GM12874 (cell line): ENCODE results near the gene NCEH1.

Experiments used
- TF ChIP-seq, protein P1 (sequence below): IDR thresholded peaks from 2 replicates; pipeline ENCODE4 v1.5.1; 2011; ENCODE audit warnings: low read depth, mild to moderate bottlenecking, control low read depth, low read length, moderate library complexity; ENCODE audit not compliant: insufficient read depth

NCEH1 gene

DNA sequence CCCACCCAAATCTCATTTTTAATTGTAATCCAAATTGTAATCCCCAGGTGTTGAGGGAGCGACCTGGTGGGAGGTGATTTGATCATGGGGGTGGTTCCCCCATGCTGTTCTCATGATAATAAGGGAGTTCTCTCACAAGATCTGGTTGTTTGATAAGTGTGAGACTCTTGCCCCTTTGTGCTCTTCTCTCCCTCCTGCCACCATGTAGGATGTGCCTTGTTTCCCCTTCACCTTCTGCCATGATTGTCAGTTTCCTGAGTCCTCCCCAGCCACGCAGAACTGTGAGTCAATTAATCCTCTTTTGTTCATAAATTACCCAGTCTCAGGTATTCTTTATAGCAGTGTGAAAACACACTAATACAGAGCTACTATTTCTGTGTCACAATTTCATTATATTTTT lies 88.7 kb downstream of the NCEH1 start:
- TF ChIP-seq, protein P1, sequence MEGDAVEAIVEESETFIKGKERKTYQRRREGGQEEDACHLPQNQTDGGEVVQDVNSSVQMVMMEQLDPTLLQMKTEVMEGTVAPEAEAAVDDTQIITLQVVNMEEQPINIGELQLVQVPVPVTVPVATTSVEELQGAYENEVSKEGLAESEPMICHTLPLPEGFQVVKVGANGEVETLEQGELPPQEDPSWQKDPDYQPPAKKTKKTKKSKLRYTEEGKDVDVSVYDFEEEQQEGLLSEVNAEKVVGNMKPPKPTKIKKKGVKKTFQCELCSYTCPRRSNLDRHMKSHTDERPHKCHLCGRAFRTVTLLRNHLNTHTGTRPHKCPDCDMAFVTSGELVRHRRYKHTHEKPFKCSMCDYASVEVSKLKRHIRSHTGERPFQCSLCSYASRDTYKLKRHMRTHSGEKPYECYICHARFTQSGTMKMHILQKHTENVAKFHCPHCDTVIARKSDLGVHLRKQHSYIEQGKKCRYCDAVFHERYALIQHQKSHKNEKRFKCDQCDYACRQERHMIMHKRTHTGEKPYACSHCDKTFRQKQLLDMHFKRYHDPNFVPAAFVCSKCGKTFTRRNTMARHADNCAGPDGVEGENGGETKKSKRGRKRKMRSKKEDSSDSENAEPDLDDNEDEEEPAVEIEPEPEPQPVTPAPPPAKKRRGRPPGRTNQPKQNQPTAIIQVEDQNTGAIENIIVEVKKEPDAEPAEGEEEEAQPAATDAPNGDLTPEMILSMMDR = no peak

DNA sequence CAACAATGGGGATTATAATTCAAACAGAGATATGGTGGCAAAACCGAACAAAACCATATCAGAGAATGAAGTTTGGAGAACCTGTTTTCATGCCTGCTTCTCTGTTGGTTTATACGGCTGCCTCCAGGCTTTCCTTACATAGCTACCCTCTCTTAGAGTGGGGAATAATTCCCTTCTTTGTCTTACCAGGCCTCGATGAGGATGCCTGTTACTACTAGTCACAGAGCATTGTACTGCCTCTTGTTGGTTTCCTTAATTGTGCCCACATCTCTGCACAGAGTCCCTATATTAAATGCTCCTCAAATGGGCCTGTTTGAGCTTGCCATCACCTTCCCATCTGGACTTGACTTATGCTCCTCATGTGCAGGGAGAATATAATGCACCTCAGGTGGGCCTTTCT lies 92.9 kb downstream of the NCEH1 start:
- TF ChIP-seq, protein P1 = no peak

DNA sequence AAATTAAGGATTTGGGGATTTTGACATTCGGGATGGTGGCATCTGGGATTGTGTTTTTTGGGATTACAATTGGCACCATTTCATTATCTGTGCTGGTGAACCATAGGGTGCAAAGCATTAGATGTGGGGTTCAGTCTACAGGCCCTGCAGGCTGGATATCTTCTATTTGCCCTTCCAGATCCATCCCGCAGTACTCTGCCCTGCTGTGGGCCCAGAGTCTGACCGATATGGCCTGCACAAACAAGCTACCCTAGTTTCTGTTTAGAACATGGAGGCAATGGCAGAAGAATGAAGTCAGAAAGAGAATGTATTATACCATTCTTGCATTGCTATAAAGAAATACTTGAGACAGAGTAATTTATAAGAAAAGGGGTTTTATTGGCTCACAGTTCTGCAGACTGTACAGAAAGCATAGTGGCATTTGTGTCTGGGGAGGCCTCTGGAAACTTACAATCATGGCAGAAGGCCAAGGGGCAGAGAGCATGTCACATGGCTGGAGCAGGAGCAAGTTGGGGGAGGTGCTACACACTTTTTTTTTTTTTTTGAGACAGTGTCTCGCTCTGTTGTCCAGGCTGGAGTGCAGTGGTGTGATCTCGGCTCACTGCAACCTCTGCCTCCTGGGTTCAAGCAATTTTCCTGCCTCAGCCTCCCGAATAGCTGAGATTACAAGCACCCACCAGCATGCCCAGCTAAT lies 93.7 kb downstream of the NCEH1 start:
- TF ChIP-seq, protein P1 = no peak

DNA sequence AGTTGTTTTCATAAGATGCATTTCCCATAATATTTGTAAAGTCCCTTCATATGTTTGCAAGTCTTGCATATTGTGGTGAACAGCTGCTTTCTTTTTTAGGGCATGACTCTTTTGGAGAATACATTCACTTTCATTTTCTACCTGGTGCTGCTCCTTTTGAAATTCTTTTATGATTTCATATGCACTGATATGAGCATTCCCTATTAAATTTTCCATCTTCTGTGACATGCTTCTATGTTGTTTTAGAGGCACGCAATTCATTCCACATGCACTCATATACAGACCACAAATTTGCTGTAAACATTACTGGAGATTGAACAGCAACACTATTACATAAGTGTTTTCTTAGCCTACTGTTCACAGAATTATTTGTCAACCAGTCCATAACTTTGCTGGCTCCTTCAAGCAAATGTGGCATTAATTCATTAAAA lies 94.8 kb downstream of the NCEH1 start:
- TF ChIP-seq, protein P1 = no peak

DNA sequence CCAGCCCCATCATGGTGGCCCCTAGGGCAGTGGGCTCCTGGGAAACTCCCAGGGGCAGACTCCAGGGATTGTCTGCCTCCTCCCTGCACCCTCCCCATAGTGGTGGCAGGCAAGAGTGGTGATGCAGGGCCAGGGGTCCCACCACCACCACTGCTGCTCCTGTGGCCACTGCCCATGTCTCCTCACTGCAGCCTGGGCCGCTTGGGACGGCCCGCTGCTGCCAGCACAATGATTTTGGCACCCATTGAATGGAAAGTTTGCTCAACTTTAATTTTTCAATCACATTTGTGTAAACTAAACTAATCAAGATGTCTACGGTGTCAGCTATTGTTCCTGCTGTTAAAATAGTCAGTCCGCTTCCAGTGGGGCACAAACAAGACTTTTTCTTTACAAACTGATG lies 95.6 kb downstream of the NCEH1 start:
- TF ChIP-seq, protein P1 = no peak

DNA sequence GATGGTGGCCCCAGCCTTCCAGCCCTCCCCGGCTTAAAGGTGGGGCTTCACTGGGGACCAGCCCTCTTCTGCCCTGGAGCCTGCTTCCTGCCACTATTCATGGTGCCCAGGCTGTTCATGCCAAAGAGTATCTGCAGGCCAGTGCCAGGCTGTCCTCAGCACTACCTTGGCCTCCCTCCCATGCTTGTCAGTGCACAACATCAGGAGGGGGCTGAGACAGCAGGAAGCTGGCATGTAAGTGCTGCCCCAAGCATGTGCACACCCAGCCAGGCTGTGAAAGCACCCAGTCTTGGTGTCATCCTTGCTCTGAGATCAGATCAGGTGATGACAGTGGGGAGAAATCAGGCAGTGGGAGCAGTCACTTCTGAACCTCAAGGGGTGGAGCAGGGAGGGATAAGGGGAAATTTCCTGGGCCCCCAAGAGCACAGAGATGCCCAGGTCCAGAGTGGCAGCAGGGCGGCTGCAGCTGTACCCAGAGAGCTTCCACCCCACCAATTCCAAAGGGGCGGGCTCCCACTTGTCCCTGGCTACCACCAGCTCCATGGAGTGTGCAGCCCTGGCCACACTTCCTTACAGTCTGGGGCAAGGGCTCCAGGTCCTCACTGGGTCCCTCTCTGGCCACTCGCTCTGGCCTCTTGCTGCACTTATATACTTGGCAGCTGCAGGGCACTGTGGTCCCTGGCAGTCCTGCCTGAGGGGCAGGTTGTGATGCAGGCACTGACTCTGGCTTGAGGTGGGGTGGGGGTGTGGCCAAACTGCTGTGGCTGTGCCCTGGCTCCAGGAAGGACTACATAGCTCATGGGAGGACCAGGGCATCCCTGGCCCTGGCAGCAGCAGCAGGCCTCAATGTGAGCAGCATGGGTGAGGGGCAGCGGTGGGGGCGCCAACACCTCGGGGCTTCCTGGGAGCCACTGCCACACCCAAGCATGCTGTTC lies 96.3 kb downstream of the NCEH1 start:
- TF ChIP-seq, protein P1 = no peak

DNA sequence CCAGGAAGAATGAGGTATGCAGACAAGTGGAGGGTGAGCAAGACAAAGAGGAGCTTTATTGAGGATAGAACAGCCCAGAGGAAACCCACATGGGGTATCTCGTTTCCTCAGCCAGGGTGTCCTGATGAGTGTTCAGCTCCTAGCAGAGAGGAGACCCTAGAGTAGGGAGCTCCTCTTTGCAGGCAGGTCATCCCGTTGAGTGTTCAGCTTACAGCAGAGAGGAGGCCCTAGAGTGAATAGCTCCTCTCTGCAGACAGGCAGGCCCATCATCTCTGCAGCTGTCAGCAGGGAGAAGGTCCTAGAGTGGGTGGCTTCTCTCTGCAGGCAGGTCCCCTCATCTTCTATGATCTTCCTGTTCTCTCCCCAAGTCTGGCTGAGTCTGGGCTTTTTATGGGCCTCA lies 97.0 kb downstream of the NCEH1 start:
- TF ChIP-seq, protein P1 = no peak
